K562 (cell line): ENCODE data around the gene LPIN1. TPM values are rescaled to one million over a fixed set of nuclear protein-coding genes. Genes with fewer than 3 reads are reported as not detected.

ENCODE experiments used
- CC2D1A ChIP-seq: fragments of 450-650 bp; IDR thresholded peaks from 2 replicates; pipeline ENCODE4 v1.6.1; 2017; ENCODE audit warnings: mild to moderate bottlenecking
- E4F1 ChIP-seq: fragments of 250-450 bp; sonication (Bioruptor Pico); IDR thresholded peaks from 2 replicates; pipeline ENCODE4 v1.5.0; 2021; ENCODE audit warnings: mild to moderate bottlenecking, borderline replicate concordance
- HSF4 ChIP-seq: fragments of 250-450 bp; sonication (Bioruptor Pico); IDR thresholded peaks from 2 replicates; pipeline ENCODE4 v2.1.2; 2022; ENCODE audit warnings: mild to moderate bottlenecking, moderate library complexity, borderline replicate concordance
- MECOM ChIP-seq: fragments of 250-450 bp; sonication (Bioruptor Pico); IDR thresholded peaks from 2 replicates; pipeline ENCODE4 v1.8.0; 2022; ENCODE audit warnings: inconsistent platforms
- MTA3 ChIP-seq: fragments of 450-650 bp; formaldehyde crosslinking; IDR thresholded peaks from 2 replicates; pipeline ENCODE4 v1.6.1; 2017; ENCODE audit warnings: mild to moderate bottlenecking, borderline replicate concordance
- NR1H2 ChIP-seq: sonication (generic); formaldehyde crosslinking; IDR thresholded peaks from 2 replicates; pipeline ENCODE4 v1.4.0; 2020; ENCODE audit warnings: mild to moderate bottlenecking, missing genetic modification reagents
- PTTG1 ChIP-seq: fragments of 450-650 bp; IDR thresholded peaks from 2 replicates; pipeline ENCODE4 v1.6.1; 2016; ENCODE audit warnings: low read depth, mild to moderate bottlenecking, missing genetic modification characterization, missing compliant biosample characterization
- SAFB ChIP-seq: fragments of 200-400 bp; formaldehyde crosslinking; IDR thresholded peaks from 2 replicates; pipeline ENCODE4 v1.6.1; 2017; ENCODE audit warnings: low read depth, low read length, borderline replicate concordance
- SRSF7 ChIP-seq: fragments of 200-400 bp; formaldehyde crosslinking; optimal IDR thresholded peaks from 2 replicates; pipeline ENCODE3; 2017; ENCODE audit warnings: mild to moderate bottlenecking, low read depth, low read length
- THRA ChIP-seq: fragments of 450-650 bp; IDR thresholded peaks from 2 replicates; pipeline ENCODE4 v1.6.1; 2017; ENCODE audit warnings: mild to moderate bottlenecking, moderate library complexity
- ZNF316 ChIP-seq: fragments of 450-650 bp; IDR thresholded peaks from 2 replicates; pipeline ENCODE4 v1.6.1; 2016
- ZNF780A ChIP-seq: fragments of 250-450 bp; sonication (Bioruptor Pico); IDR thresholded peaks from 2 replicates; pipeline ENCODE4 v1.5.0; 2021; ENCODE audit warnings: mild to moderate bottlenecking
- polyA plus RNA-seq, 8 experiments: library from polyadenylated mRNA; depleted of rRNA in 4 of 8; stranded (reverse) in 5 of 8; unstranded in 3 of 8; fragments of >200 nt; fragmentation: Nextera tagmentation in 2 of 8; fragmentation: Illumina TruSeq in 1 of 8; extraction: Ambion mirVana in 2 of 8; extraction: Trizol in 1 of 8; gene quantifications; 2 replicates each; pipeline versions ENCODE4 v1.2.1 to v1.2.3, GENCODE V29; 2011 to 2014; ENCODE audit warnings: inconsistent platforms in 1 of 8, missing spikeins in 1 of 8
- total RNA-seq, 7 experiments: library from RNA; depleted of rRNA in 6 of 7; stranded (reverse); fragments of >200 nt in 6 of 7; fragmentation: Illumina TruSeq in 2 of 7; extraction: Trizol in 2 of 7; gene quantifications; 2 replicates each; pipeline versions ENCODE4 v1.2.1 to v1.2.3, GENCODE V29; 2011 to 2021; ENCODE audit warnings: low replicate concordance in 1 of 7
- TF ChIP-seq, protein P1 (sequence below): fragments of 250-450 bp; sonication (Bioruptor Pico); IDR thresholded peaks from 2 replicates; pipeline ENCODE4 v1.6.1; 2021; ENCODE audit warnings: mild to moderate bottlenecking
- TF ChIP-seq, protein P2 (sequence below), 2 experiments: fragments of 450-650 bp in 1 of 2; sonication (generic) in 1 of 2; formaldehyde crosslinking in 1 of 2; IDR thresholded peaks; 2 replicates each; pipeline versions ENCODE4 v1.7.1 to v1.9.0; 2016 to 2022; ENCODE audit warnings: inconsistent platforms in 1 of 2, mild to moderate bottlenecking in 1 of 2, missing genetic modification reagents in 1 of 2

LPIN1 gene
- total and polyA plus RNA-seq, 9 of the 15 experiments (the other 6 are each of a cell fraction or from before 2014, with no cell fraction given) = 9.2 to 84.0 (median 27.8) TPM

DNA sequence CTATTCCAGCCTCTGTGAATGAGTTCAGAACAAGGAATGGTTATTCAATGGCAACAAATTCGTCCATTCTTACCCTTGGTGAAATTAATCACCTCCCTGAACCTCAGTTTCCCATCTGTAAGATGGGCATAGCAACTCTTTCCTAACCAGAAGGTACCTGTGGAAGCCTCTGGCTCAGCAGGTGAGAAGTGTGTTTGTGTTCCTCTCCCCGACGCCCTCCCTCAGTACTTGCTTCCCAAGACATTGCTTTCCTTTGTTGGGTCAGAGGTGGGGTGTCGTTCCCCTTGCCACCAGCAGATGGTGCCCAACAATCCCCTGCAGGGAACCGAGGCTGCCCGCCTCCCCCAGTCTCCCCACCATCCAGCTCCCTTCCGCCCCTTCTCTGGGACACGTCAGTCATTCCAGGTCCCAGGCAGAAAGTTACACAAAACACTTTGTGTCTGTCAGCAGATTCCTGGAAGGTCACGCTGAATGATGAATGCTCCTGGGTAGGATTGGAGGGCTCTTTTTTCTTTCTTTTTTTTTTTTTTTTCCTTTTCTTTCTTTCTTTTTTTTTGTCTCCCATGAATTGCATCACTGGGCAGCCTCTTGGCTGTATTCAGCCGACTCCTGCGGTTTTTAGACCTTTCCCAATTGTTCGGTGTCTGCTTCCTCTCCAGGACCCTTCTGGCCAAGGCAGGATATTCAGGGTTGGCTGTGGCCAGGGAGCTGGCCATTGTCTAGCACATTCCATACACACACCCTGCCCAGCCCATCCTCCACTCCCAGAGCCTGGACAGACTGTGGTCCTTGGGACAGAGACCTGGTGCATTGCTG is 117.3 kb downstream of the LPIN1 start (continued):
- TF ChIP-seq NR1H2 (CRISPR knock-in tag) = no peak
- no peak for TF ChIP-seq MECOM (CRISPR knock-in tag)
- TF ChIP-seq, protein P1, sequence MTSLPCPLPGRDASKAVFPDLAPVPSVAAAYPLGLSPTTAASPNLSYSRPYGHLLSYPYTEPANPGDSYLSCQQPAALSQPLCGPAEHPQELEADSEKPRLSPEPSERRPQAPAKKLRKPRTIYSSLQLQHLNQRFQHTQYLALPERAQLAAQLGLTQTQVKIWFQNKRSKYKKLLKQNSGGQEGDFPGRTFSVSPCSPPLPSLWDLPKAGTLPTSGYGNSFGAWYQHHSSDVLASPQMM = no peak
- TF ChIP-seq HSF4 (CRISPR knock-in tag) = no peak
- no peak for TF ChIP-seq THRA
- TF ChIP-seq ZNF780A = no peak
- no peak for TF ChIP-seq MTA3
- no peak for TF ChIP-seq SAFB
- TF ChIP-seq PTTG1 (tag) = no peak
- TF ChIP-seq, protein P2, sequence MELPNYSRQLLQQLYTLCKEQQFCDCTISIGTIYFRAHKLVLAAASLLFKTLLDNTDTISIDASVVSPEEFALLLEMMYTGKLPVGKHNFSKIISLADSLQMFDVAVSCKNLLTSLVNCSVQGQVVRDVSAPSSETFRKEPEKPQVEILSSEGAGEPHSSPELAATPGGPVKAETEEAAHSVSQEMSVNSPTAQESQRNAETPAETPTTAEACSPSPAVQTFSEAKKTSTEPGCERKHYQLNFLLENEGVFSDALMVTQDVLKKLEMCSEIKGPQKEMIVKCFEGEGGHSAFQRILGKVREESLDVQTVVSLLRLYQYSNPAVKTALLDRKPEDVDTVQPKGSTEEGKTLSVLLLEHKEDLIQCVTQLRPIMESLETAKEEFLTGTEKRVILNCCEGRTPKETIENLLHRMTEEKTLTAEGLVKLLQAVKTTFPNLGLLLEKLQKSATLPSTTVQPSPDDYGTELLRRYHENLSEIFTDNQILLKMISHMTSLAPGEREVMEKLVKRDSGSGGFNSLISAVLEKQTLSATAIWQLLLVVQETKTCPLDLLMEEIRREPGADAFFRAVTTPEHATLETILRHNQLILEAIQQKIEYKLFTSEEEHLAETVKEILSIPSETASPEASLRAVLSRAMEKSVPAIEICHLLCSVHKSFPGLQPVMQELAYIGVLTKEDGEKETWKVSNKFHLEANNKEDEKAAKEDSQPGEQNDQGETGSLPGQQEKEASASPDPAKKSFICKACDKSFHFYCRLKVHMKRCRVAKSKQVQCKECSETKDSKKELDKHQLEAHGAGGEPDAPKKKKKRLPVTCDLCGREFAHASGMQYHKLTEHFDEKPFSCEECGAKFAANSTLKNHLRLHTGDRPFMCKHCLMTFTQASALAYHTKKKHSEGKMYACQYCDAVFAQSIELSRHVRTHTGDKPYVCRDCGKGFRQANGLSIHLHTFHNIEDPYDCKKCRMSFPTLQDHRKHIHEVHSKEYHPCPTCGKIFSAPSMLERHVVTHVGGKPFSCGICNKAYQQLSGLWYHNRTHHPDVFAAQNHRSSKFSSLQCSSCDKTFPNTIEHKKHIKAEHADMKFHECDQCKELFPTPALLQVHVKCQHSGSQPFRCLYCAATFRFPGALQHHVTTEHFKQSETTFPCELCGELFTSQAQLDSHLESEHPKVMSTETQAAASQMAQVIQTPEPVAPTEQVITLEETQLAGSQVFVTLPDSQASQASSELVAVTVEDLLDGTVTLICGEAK (IDR thresholded peaks at IDR 0.05) = peak; percentile 38; the same call in 1 of the 2 replicates
- TF ChIP-seq, protein P2 (CRISPR knock-in tag; IDR thresholded peaks at IDR 0.05) = no peak
- TF ChIP-seq CC2D1A = peak; percentile 86
- TF ChIP-seq ZNF316 = peak; percentile 87
- no peak for TF ChIP-seq SRSF7
- TF ChIP-seq E4F1 (CRISPR knock-in tag) = no peak
